ENCODE measurements around the gene TAS2R7.

- TF ChIP-seq CTCF (IDR thresholded peaks at IDR 0.05) = no peak
- TF ChIP-seq POLR2A (IDR thresholded peaks at IDR 0.05) = no peak
Observed at GRCh38 chr12:10779103-10779502, 23.3 kb downstream of the TAS2R7 start.

Measured in thyroid gland (tissue), 4 donors.